CD4-positive, alpha-beta T cell treated with Interleukin-6 at 100 ng/mL for 8 hours (primary cell): Measurements from ENCODE around the gene RIIAD1.
"Not testable (repeated sequence)": the region's sequence is repeated elsewhere in the genome, so short reads cannot be mapped to it uniquely, and the experiment has no call there.

Source experiments
- DNase-seq: peaks from one replicate; pipeline ENCODE4 v3.0.0-alpha.2; 2020; ENCODE audit warnings: mixed read lengths, low spot score

Gene RIIAD1

DNA sequence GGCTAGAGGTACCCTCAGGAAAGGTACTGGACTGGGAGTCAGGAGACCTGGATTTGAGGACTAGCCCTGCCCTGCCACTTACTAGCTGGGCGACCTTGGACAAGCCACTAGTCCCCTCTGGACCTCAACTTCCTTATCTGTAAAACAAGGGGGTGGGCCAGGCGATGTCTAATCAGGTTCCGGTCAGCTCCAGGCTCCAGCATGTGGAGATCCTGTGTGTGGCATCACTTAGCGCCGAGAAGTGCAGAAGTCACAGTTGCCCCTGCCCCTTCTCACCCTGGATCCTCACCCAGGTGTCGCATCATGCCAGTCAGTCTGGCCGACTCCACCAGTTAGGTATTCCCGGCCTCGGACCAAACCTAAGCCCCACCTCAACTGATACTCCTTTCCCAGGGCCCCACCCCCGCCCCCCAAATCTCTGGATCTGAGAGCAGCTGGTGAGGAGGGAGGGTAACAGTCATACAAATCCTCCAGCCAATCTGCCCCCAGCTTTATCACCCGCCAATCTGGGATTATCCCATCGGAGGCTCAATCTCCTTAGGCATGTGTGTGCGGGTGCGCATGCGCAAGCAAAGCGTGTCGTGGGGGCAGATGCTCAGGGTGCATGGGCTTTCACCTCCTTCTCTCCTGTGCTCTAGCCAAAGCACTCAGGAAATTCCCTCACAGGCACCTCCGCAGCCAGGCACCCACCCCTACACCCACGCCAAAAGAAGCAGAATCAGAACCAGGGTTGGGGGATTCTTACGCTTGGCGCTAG, 10.1 kb upstream of the RIIAD1 start:
- no peak for DNase-seq

- no peak for DNase-seq
Observed at GRCh38 chr1:151711951-151712350, 9.4 kb upstream of the RIIAD1 start.

DNA sequence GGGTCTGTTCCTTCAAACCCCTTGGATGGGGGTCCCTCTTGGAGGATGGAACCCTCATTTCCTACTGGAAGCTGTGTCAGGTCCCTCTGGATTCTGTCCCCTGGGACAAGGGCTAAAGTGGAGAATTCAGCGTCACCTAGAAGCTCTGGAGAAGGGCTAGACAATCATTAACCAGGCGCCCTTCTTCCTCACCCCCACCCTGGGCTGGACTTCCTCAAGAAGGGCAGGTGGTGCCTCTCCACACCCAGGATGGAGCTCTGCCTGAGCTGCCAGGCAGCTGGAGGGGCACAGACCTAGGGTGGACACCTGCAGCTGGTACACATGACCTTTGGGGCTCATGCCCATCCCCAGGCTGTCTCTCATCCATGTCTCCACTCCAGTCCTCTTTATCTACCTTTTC, 8.3 kb upstream of the RIIAD1 start:
- DNase-seq: no peak

DNA sequence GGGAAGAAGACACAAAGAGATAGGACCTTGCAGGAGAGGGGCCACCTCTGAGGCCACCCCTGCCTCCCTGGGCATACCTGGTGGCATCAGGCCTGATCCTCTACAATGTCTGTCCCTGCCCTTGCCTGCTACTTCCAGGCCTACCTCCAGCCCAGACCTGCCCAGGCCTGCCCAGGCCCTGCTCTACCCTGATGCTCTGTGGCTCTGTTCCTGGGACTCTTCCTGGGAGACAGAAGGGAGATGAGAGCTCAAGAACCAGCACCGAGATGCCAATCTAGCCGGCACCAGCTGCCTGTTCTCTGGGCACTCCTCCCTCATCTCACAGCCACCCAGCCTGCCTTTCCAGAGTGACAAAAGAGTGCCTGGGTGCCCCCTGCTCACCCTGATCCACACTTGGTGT, 7.4 kb upstream of the RIIAD1 start:
- DNase-seq: no peak

DNA sequence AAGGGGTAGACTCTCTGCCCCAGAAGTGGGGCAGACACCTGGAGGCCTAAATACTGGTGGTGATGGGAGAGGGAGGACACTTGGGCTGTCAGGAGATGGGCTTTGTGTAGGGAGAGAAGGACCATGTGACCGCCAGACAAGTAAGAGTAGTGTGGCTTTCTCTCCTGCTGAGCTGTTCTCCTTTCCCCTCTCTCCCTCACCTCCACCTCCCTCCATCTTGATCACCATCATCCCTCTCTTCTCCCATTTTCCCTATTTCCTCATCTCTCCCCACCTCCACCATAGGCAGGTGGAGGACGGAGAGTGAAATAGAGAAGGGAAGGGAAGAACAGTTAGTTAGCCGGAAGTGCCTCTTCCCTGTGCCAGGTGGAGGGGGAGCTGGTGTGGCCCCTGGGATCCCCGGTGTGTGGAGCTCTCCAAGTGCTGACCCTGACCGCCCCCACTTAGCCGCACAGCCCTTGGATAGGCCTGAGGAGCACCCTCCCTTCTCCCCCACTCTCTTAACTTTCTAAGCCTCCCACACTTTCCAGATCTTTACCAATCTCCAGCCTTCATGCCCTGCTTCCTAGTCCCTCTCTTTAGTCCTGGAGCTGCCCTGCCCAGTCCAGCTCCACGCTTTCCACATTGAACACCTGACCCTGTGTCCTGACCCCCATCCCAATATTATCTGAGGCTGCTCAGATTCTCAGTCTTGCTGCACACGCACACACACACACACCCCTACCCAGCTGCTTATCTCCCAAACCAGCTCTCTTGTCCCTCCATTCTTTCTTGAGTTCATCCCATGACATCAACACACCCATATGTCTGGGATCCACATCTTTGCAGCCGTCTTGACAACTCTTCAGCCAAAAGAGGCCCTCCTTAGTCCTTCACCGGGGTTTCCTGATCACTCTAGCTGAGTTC, 6.2 kb upstream of the RIIAD1 start:
- DNase-seq: no peak

- DNase-seq: no peak
Observed at GRCh38 chr1:151715726-151716404, 5.5 kb upstream of the RIIAD1 start.

DNA sequence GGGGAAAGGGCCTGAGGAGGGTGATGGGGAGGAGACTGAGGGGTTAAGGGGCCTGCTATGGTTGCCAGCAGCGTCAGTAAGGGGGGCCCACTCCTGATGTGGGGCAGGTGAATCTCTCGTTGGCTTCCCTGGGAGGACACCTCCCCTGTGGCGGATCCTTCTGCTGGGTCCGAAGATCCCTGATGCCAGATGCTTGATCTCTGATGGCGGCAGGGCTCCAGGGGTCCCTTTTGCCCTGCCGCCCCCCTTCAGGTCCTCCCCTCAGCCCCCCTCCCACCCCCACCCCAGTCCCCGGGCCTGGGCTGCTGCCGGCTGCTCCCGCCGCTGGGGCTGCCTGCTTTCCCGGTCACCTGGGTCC, 4.9 kb upstream of the RIIAD1 start:
- DNase-seq: no peak

DNA sequence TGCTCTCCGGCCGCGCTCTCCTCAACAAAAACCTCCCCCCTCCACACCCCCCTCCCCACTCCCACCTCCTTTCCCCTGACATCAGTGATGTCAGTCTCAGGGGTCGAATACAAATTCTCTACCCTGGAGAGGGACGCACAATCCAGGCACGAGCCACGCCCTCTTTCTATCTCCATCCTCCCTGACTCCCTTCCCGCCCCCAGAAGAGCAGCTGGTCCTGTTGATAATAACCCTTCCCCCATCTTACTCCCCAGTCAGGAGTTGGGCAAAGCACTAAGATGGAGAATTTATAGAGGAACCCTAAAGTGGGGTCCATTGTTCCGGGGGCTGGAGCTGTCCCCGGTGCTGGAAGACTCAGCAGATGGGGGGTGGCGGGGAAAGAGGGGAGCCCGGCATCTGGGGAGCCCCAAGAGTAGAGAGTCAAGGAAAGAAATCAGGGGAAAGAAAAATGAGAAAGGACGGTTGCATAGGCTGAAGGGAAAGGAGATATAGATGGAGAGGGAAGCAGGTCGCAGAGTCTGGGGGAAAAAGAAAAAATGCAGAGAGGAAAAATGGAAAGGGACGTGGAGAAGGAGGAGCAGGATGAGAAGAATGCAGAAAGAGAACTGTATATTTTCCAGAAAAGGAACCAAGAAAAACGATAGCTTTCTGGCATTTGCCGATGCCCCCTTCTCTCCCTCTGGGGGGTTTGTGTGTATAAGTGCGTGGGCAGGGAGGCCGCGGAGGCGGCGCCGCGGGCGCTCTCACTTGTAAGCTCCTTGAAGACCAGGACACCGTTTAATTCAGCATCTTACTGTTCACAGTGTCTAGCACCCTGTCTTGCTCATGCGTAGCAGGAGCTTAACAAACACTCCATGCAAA, 4.3 kb upstream of the RIIAD1 start, which contains the start of gene CELF3:
Gene CELF3, minus strand, starts transcription at position 33 of the 861 bp plus-strand sequence. CDS start 783 bp downstream, outside the sequence.
- no peak for DNase-seq

DNA sequence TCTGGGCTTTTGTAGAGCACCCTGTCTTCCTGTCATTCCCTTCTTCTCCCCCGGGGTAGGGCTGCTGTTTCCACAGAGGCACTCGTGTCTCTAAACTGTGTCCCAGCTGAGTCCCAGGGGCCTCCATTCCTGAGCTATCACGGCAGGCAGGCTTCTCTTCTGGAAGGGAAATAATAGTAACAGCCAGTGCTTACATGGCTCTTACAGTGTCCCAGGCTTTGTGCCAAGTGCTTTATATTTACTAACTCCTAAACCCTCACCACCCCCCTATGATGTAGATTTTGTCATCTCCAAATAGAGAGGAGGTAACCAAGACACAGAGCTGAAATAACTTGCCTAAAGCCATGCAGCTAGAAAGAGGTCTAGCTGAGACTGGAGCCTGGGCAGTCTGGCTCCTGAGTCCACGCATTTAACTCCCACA, 3.3 kb upstream of the RIIAD1 start:
- DNase-seq: no peak

GRCh38 chr1:151718666-151719065, 2.7 kb upstream of the RIIAD1 start:
- DNase-seq: no peak

DNA sequence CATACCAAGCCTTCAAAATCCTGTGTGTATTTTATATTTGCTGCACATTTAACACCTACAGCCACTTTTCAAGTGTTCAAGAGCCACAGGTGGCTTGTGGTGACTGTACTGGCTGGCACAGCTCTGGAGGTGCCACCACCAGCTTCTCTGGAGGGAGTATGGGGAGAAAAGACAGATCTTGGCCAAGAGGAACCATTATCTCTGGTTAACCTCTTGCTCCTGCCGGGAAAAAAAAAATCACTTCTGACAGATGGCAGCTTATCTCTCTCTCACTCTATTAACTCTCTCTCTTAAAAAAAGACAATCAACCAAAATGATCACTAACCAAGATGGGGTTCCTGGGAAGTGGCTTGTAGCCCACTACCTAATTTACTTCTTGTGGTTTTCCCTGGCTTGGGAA, 1.2 kb upstream of the RIIAD1 start:
- no peak for DNase-seq

DNA sequence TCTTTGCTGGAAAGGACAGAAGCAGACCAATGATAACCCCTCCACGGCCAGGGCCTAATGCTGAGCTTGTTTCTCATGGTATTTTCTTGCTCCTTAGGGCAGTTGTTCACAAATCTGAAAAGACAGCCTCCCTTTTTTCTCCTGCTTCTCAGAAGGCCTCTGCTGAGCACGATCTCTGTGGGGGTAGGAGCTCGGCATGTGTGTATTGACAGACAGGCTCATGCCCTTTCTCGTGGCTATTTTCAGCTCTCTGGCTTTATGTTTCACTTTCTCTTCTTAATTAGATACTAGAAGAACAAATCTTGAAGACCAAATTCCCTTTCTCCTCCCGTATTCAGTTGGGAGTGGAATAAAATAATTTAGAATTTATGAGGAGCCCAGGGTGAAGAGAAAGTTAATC, 768 bp upstream of the RIIAD1 start:
- no peak for DNase-seq

GRCh38 chr1:151721788-151722510, 627 bp downstream of the RIIAD1 start:
- DNase-seq: no peak

GRCh38 chr1:151723726-151724370, 2.5 kb downstream of the RIIAD1 start:
- no peak for DNase-seq

DNA sequence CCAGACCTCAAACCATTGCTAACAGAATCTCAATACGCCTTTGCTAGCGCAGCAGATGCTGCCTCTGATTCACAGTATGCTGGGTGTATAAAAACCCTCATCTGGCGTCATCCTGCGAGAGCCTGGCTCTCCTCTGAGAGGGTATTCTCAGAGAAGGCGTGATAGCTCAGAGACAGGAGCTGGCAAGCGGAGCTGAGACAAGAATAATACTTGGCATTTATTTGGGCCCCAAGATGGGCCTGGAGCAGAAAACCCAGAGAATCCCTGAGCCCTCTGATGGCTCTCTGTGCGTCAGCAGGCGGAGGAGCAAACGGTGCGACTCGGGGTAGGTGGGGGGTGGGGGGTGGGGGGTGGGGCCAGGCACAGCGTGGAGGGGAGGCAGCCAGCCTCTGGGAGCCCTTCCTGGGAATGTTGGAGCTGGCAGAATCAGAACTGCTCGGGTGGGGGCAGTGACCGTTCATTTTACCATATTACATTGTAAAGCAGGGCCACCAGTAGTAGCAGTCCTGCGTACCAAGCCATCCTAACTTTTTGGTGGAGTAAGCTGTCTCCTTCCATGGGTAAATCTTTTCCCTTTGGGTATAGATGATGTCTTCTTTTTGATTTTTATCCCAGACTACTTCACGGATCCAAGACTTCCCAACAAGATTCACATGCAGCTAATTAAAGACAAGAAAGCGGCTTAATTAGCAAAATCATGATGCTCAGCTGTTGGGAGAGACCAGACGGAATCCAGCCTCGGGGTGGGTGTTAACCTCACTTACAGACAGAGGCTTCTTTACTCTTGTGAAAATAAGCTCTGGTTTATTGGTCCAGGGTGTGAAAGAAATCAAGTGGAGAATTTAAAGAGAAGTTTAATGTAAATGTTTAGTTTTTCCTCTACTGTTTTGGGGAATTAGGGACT, 7.1 kb downstream of the RIIAD1 start:
- no peak for DNase-seq

- DNase-seq: no peak
Observed at GRCh38 chr1:151729157-151729965, 8.0 kb downstream of the RIIAD1 start.

DNA sequence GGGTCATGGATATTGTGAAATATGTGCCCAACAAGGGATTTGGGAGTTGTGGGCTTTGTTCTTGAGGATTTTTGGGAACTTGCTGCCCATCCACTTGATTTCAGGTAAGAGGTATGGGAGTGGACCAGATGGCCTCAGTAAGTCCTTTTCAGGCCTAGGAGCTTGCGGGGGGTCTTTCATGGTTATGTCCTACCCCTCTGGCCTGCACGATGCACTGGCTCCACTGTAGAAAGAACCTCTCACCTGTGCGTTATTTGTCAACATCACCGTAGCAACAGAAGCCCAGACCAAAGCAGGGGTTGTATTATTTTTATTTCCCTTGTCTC, 8.6 kb downstream of the RIIAD1 start:
- DNase-seq: no peak

GRCh38 chr1:151733126-151733525, 11.8 kb downstream of the RIIAD1 start:
- DNase-seq: no peak

- not testable (repeated sequence) for DNase-seq
Observed at GRCh38 chr1:151733995-151734394, 12.7 kb downstream of the RIIAD1 start.
